Heart left ventricle (tissue), 16 donors: ENCODE data around the gene PIM2. TPM values are rescaled to one million over a fixed set of nuclear protein-coding genes. Genes with fewer than 3 reads are reported as not detected.
"Not testable (repeated sequence)": the region's sequence is repeated elsewhere in the genome, so short reads cannot be mapped to it uniquely, and the experiment has no call there.

Experiments
- ATAC-seq, 4 donors: fragments of 200-7000 bp; cut with Tn5 transposase; one replicate each; pipeline ENCODE4 v1.9.1; 2020 to 2022; ENCODE audit warnings: moderate library complexity in 4 of 4, mild to moderate bottlenecking in 3 of 4, moderate number of reproducible peaks in 1 of 4
- DNase-seq, 5 donors: peaks; one replicate each; pipeline ENCODE4 v3.0.0-alpha.2; 2020
- H3K27ac ChIP-seq, 12 donors: fragments of 200-600 bp; sonication (generic) in 4 of 12; one replicate each; pipeline versions ENCODE4 v1.5.0 to v1.8.0; 2016 to 2022; ENCODE audit warnings: mild to moderate bottlenecking in 2 of 12
- H3K27me3 ChIP-seq, 9 donors: fragments of 200-600 bp; sonication (generic) in 2 of 9; one replicate each; pipeline versions ENCODE4 v1.5.1 to v1.8.0; 2016 to 2022; ENCODE audit warnings: mild to moderate bottlenecking in 3 of 9
- H3K36me3 ChIP-seq, 9 donors: fragments of 200-600 bp; sonication (generic) in 2 of 9; one replicate each; pipeline versions ENCODE4 v1.5.0 to v1.8.0; 2018 to 2022; ENCODE audit warnings: mild to moderate bottlenecking in 2 of 9
- H3K4me1 ChIP-seq, 12 donors: fragments of 200-600 bp; sonication (generic) in 4 of 12; one replicate each; pipeline versions ENCODE4 v1.5.0 to v1.8.0; 2016 to 2022; ENCODE audit warnings: mild to moderate bottlenecking in 3 of 12
- H3K4me3 ChIP-seq, 12 donors: fragments of 200-600 bp; sonication (generic) in 4 of 12; one replicate each; pipeline versions ENCODE4 v1.5.0 to v1.8.0; 2017 to 2022; ENCODE audit warnings: mild to moderate bottlenecking in 9 of 12, moderate library complexity in 4 of 12
- H3K9me3 ChIP-seq, 12 donors: fragments of 200-600 bp; sonication (generic) in 4 of 12; one replicate each; pipeline versions ENCODE4 v1.5.0 to v1.8.0; 2016 to 2022; ENCODE audit warnings: mild to moderate bottlenecking in 1 of 12
- CTCF ChIP-seq, 12 donors: fragments of 200-600 bp; sonication (generic) in 4 of 12; IDR thresholded peaks; one replicate each; pipeline versions ENCODE4 v1.5.0 to v1.8.0; 2018 to 2022; ENCODE audit warnings: antibody characterized with exemption in 12 of 12, mild to moderate bottlenecking in 5 of 12
- POLR2A ChIP-seq, 2 donors: fragments of 450-650 bp; IDR thresholded peaks; one replicate each; pipeline ENCODE4 v1.6.1; 2017; ENCODE audit warnings: antibody characterized with exemption in 2 of 2, mild to moderate bottlenecking in 2 of 2, moderate library complexity in 2 of 2
- WGBS, 4 donors: extraction: QIAGEN DNeasy Blood & Tissue Kit in 2 of 4; methylation state at CpG; one replicate each; pipeline versions ENCODE4 v1.1.5 to v1.1.7; 2013 to 2018; 5-methylcytosine and 5-hydroxymethylcytosine counted together
- intact Hi-C, 10 donors: fragments of 100-400 bp; cut with DNase I; formaldehyde crosslinking; loops; one replicate each; pipeline versions ENCODE4 v1.11.1 to v1.14.2; 2022
- polyA plus RNA-seq, 2 donors: library from polyadenylated mRNA; stranded (reverse); fragments of 200-250 nt; gene quantifications; one replicate each; pipeline ENCODE4 v1.2.3, GENCODE V29; 2013
- total RNA-seq, 9 donors: library from RNA; depleted of rRNA in 2 of 9; stranded (reverse); fragments of >200 nt in 2 of 9; fragmentation: NEBNext Ultra II Directional in 3 of 9; extraction: Animal tissue kit (Norgen Biotek cat#: 25700) in 3 of 9; gene quantifications; one replicate each; pipeline versions ENCODE4 v1.1.0 to v1.2.4, GENCODE V29; 2016 to 2023
- donor health status: ischemic (EF 13 %, LVEDD 7.1; RV severe dilation, severe dysfunction).
- donor health status: healthy with polysubstance abuse.
- donor health status: DM: no; HTN: yes; CAD: no.
- donor health status: DM: no; HTN: no; CAD: no.
- donor health status: ischemic (EF 25% LVEDD 6.9; RV normal size, moderate dysfunction).
- donor health status: ischemic (EF 25% LVEDD 5.7; RV mildly dilated, moderate dysfunction).
- donor health status: healthy.
- donor health status: DM: yes; HTN: yes; CAD: no.
- donor health status: ischemic (EF 35%, LVEDD 5.7; RV mildly dilated, moderate dysfunction).
- donor health status: nonischemic (EF 11% LVEDD 7.7; RV severe dilation, severe dysfunction).
- donor health status: DM: yes; HTN: yes; CAD: no.
- donor health status: PGD.
- donor health status: ischemic (EF 29% LVEDD 5.4; RV normal size, mild dysfunction).
- donor health status: nonischemic (EF 23%, LVEDD 6.1; RV moderate dilation, normal function).

PIM2 gene
- total and polyA plus RNA-seq, 11 donors, result 2.0 to 13.3 (median 3.5) TPM

DNA sequence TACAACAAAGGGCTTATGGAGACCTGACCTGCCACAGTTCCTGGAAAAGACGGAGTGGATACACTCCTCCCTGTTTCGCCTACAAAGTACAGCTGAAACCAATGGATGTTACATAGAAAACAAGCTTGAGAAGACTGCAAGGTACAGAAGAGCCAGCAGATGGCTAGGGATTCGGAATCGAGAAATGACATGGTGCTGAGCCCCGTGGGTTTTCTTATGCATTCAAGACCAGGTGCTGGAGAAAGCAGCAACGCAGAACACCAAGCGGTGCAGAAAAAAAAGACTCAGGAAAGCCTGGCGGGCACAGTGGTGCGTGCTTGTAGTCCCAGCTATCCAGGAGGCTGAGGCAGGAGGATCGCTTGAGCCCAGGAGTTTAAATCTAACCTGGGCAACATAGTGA lies 35.1 kb downstream of the PIM2 start:
- intact Hi-C loops, result no loop called here
- H3K27me3 ChIP-seq, result no peaks in the 10 kb centered on the region
- no peaks in the 10 kb centered on the region for H3K9me3 ChIP-seq
- TF ChIP-seq CTCF (IDR thresholded peaks at IDR 0.05), result no peak
- WGBS, 4 donors, result 73 to 77% (median 75%) methylated on average over 10 of the region's 10 CpGs
- no peak overlapping the region for H3K27ac ChIP-seq
- no peaks in the 10 kb centered on the region for H3K36me3 ChIP-seq
- ATAC-seq (no peak), DNase-seq (no peak)
- H3K4me1 ChIP-seq, result no peaks in the 10 kb centered on the region
- no peak overlapping the region for H3K4me3 ChIP-seq

- H3K27me3 ChIP-seq, H3K4me1 ChIP-seq, H3K9me3 ChIP-seq, intact Hi-C loops, ATAC-seq, H3K27ac ChIP-seq, H3K4me3 ChIP-seq, H3K36me3 ChIP-seq, DNase-seq: not testable (repeated sequence)
- 40 to 81% (median 63%) methylated on average over 4 of the region's 4 CpGs for WGBS, 4 donors
Measured at GRCh38 chrX:48876944-48877343, 41.9 kb downstream of the PIM2 start.

DNA sequence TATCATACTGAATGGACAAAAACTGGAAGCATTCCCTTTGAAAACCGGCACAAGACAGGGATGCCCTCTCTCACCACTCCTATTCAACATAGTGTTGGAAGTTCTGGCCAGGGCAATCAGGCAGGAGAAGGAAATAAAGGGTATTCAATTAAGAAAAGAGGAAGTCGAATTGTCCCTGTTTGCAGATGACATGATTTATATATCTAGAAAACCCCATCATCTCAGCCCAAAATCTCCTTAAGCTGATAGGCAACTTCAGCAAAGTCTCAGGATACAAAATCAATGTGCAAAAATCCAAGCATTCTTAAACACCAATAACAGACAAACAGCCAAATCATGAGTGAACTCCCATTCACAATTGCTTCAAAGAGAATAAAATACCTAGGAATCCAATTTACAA lies 46.8 kb downstream of the PIM2 start:
- intact Hi-C loops, H3K9me3 ChIP-seq, H3K27ac ChIP-seq, ATAC-seq, H3K4me3 ChIP-seq, H3K27me3 ChIP-seq, DNase-seq, H3K36me3 ChIP-seq, H3K4me1 ChIP-seq: not testable (repeated sequence)
- WGBS, 4 donors, result 66 to 72% (median 68%) methylated on average over 1 to 2 of the region's 2 CpGs

DNA sequence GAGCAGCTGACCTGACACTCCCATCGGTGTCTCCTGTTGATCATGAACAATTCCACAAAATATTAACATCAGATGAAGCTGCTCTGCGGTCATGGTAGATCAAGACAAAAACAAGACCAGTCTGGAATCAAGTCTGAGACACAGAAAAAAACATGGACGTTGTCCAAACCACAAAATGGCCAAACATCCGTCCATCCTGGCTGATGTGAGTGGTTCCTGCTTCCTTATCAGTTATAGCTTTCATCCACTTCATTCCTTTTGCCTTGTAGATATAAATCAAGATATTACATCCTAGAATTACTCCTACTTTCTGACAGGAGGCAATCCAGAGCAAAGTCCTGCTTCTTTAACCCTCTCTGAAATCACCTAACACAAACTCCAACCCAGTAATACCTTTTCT lies 54.6 kb downstream of the PIM2 start:
- intact Hi-C loops, result no loop called here
- no peak overlapping the region for H3K4me3 ChIP-seq
- DNase-seq (no peak), ATAC-seq (no peak)
- 52 to 61% (median 53%) methylated on average over 4 of the region's 4 CpGs for WGBS, 4 donors
- H3K27me3 ChIP-seq, result no peaks in the 10 kb centered on the region
- H3K27ac ChIP-seq, result no peak overlapping the region
- H3K4me1 ChIP-seq, result no peaks in the 10 kb centered on the region
- no peaks in the 10 kb centered on the region for H3K36me3 ChIP-seq
- no peaks in the 10 kb centered on the region for H3K9me3 ChIP-seq
- TF ChIP-seq POLR2A (IDR thresholded peaks at IDR 0.05) (no peak), CTCF (IDR thresholded peaks at IDR 0.05) (no peak)

Other genes starting within 250 kb of the PIM2 start
- gene WAS, start 235.2 kb downstream of the PIM2 start, total RNA-seq, result 10 to 100 TPM in 1 of 9 donors, 1 to 10 TPM in 8; 1.1 to 26.8 (median 3.0) TPM
- 1 to 10 TPM; 1.5 to 1.8 TPM for gene WAS, start 235.2 kb downstream of the PIM2 start, polyA plus RNA-seq
- 1 to 10 TPM; 2.4 to 6.7 (median 3.6) TPM for gene SUV39H1, start 222.3 kb downstream of the PIM2 start, total RNA-seq
- gene SUV39H1, start 222.3 kb downstream of the PIM2 start, polyA plus RNA-seq, result 1 to 10 TPM; 1.9 to 4.7 TPM
- not detected for gene GLOD5, start 157.3 kb downstream of the PIM2 start, total RNA-seq
- gene GLOD5, start 157.3 kb downstream of the PIM2 start, polyA plus RNA-seq, result not detected
- under 1 TPM in 1 of 9 donors, not detected in 8; 0.16 TPM for gene GATA1, start 132.4 kb downstream of the PIM2 start, total RNA-seq
- not detected for gene GATA1, start 132.4 kb downstream of the PIM2 start, polyA plus RNA-seq
- 10 to 100 TPM; 27.7 to 48.6 (median 36.9) TPM for gene HDAC6, start 117.0 kb downstream of the PIM2 start, total RNA-seq
- 10 to 100 TPM; 30.3 to 44.4 TPM for gene HDAC6, start 117.0 kb downstream of the PIM2 start, polyA plus RNA-seq
- not detected for gene ERAS, start 92.5 kb downstream of the PIM2 start, total RNA-seq
- gene ERAS, start 92.5 kb downstream of the PIM2 start, polyA plus RNA-seq, result not detected
- gene PCSK1N, start 83.4 kb downstream of the PIM2 start, total RNA-seq, result 1 to 10 TPM in 2 of 9 donors, under 1 TPM in 1, not detected in 6; 0.67 to 3.9 (median 1.1) TPM
- gene PCSK1N, start 83.4 kb downstream of the PIM2 start, polyA plus RNA-seq, result not detected
- 10 to 100 TPM; 57.1 to 86.9 (median 71.0) TPM for gene TIMM17B, start 21.3 kb downstream of the PIM2 start, total RNA-seq
- 10 to 100 TPM; 74.0 to 91.0 TPM for gene TIMM17B, start 21.3 kb downstream of the PIM2 start, polyA plus RNA-seq
- gene PQBP1, start 21.1 kb downstream of the PIM2 start, total RNA-seq, result 10 to 100 TPM; 45.3 to 67.0 (median 52.9) TPM
- 10 to 100 TPM; 88.0 to 99.0 TPM for gene PQBP1, start 21.1 kb downstream of the PIM2 start, polyA plus RNA-seq
- gene SLC35A2, start 7.4 kb downstream of the PIM2 start, total RNA-seq, result 10 to 100 TPM; 10.5 to 23.3 (median 14.4) TPM
- 10 to 100 TPM in 1 of 2 donors, 1 to 10 TPM in 1; 6.1 to 28.5 TPM for gene SLC35A2, start 7.4 kb downstream of the PIM2 start, polyA plus RNA-seq
- gene OTUD5, start 38.6 kb upstream of the PIM2 start, total RNA-seq, result 10 to 100 TPM; 17.6 to 31.1 (median 24.6) TPM
- gene OTUD5, start 38.6 kb upstream of the PIM2 start, polyA plus RNA-seq, result 10 to 100 TPM; 17.2 to 32.7 TPM
- gene KCND1, start 52.8 kb upstream of the PIM2 start, total RNA-seq, result 1 to 10 TPM in 3 of 9 donors, under 1 TPM in 6; 0.09 to 1.5 (median 0.50) TPM
- gene KCND1, start 52.8 kb upstream of the PIM2 start, polyA plus RNA-seq, result under 1 TPM; 0.19 to 0.29 TPM
- 10 to 100 TPM; 11.4 to 41.6 (median 18.9) TPM for gene GRIPAP1, start 83.2 kb upstream of the PIM2 start, total RNA-seq
- gene GRIPAP1, start 83.2 kb upstream of the PIM2 start, polyA plus RNA-seq, result 10 to 100 TPM; 20.2 to 20.4 TPM
- gene TFE3, start 124.3 kb upstream of the PIM2 start, total RNA-seq, result 10 to 100 TPM; 14.9 to 61.2 (median 23.6) TPM
- 10 to 100 TPM; 12.1 to 57.8 TPM for gene TFE3, start 124.3 kb upstream of the PIM2 start, polyA plus RNA-seq
- gene CCDC120, start 140.0 kb upstream of the PIM2 start, total RNA-seq, result 1 to 10 TPM in 6 of 9 donors, under 1 TPM in 3; 0.48 to 3.3 (median 1.1) TPM
- under 1 TPM; 0.95 to 0.97 TPM for gene CCDC120, start 140.0 kb upstream of the PIM2 start, polyA plus RNA-seq
- gene PRAF2, start 155.0 kb upstream of the PIM2 start, total RNA-seq, result 10 to 100 TPM in 5 of 9 donors, 1 to 10 TPM in 4; 8.0 to 24.0 (median 10.9) TPM
- 10 to 100 TPM; 18.7 to 20.7 TPM for gene PRAF2, start 155.0 kb upstream of the PIM2 start, polyA plus RNA-seq
- gene WDR45, start 160.9 kb upstream of the PIM2 start, total RNA-seq, result 10 to 100 TPM; 49.2 to 98.5 (median 68.5) TPM
- gene WDR45, start 160.9 kb upstream of the PIM2 start, polyA plus RNA-seq, result 10 to 100 TPM; 65.1 to 89.9 TPM
- 10 to 100 TPM; 17.5 to 30.9 (median 19.4) TPM for gene GPKOW, start 204.7 kb upstream of the PIM2 start, total RNA-seq
- 10 to 100 TPM in 1 of 2 donors, 1 to 10 TPM in 1; 8.9 to 29.5 TPM for gene GPKOW, start 204.7 kb upstream of the PIM2 start, polyA plus RNA-seq
- gene MAGIX, start 243.7 kb upstream of the PIM2 start, total RNA-seq, result 1 to 10 TPM; 2.6 to 7.1 (median 3.3) TPM
- gene MAGIX, start 243.7 kb upstream of the PIM2 start, polyA plus RNA-seq, result 1 to 10 TPM; 2.9 to 6.7 TPM